Measurements from ENCODE around the gene MYO15A.

DNA sequence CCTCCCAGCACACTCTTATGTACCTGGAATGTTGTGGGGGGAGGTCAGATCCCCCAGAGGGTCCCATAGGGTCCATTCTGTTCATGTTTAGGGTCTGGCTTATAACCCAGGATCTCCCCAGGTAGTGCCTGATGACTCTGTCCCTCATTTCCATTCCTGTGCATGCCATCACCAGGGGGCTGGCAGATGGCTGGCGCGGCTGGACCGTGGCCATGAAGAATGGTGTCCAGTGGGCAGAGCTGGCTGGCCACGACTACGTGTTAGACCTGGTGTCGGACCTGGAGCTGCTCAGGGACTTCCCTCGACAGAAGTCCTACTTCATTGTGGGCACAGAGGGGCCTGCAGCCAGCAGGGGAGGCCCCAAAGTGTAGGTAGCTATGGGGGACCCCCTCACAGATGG, 40.0 kb downstream of the MYO15A start:
- TF ChIP-seq, protein P1, sequence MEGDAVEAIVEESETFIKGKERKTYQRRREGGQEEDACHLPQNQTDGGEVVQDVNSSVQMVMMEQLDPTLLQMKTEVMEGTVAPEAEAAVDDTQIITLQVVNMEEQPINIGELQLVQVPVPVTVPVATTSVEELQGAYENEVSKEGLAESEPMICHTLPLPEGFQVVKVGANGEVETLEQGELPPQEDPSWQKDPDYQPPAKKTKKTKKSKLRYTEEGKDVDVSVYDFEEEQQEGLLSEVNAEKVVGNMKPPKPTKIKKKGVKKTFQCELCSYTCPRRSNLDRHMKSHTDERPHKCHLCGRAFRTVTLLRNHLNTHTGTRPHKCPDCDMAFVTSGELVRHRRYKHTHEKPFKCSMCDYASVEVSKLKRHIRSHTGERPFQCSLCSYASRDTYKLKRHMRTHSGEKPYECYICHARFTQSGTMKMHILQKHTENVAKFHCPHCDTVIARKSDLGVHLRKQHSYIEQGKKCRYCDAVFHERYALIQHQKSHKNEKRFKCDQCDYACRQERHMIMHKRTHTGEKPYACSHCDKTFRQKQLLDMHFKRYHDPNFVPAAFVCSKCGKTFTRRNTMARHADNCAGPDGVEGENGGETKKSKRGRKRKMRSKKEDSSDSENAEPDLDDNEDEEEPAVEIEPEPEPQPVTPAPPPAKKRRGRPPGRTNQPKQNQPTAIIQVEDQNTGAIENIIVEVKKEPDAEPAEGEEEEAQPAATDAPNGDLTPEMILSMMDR (IDR thresholded peaks at IDR 0.05), result no peak
- TF ChIP-seq POLR2A (IDR thresholded peaks at IDR 0.05) (no peak), POLR2AphosphoS5 (IDR thresholded peaks at IDR 0.05) (no peak)

Data from stomach (tissue), 4 donors.